Esophagus muscularis mucosa (tissue), 4 donors: Measurements from ENCODE around the gene AMOTL2.

ENCODE experiments used
- CTCF ChIP-seq, 3 experiments: fragments of 200-600 bp in 2 of 3; fragments of 450-650 bp in 1 of 3; sonication (generic) in 2 of 3; IDR thresholded peaks; one replicate each; pipeline ENCODE4 v1.5.1; 2017 to 2019; ENCODE audit warnings: antibody characterized with exemption in 3 of 3, mild to moderate bottlenecking in 2 of 3, moderate library complexity in 1 of 3
- EP300 ChIP-seq: sonication (generic); formaldehyde crosslinking; IDR thresholded peaks from one replicate; pipeline ENCODE4 v1.6.1; 2017; ENCODE audit warnings: antibody characterized with exemption
- POLR2A ChIP-seq: fragments of 450-650 bp; IDR thresholded peaks from one replicate; pipeline ENCODE4 v1.6.1; 2017; ENCODE audit warnings: antibody characterized with exemption, moderate library complexity, mild to moderate bottlenecking, low read depth
- POLR2AphosphoS5 ChIP-seq, 2 donors: sonication (generic); formaldehyde crosslinking; IDR thresholded peaks; one replicate each; pipeline ENCODE4 v1.6.1; 2017; ENCODE audit warnings: antibody characterized with exemption in 2 of 2

- TF ChIP-seq CTCF (IDR thresholded peaks at IDR 0.05) (no peak), POLR2A (no peak), POLR2AphosphoS5 (IDR thresholded peaks at IDR 0.05) (no peak), EP300 (no peak)
These were observed 56.1 kb downstream of the AMOTL2 start for GRCh38 chr3:134318166-134318565.
